HL-60 (cell line): ENCODE data around the gene ANP32B.
"Not testable (repeated sequence)": the region's sequence is repeated elsewhere in the genome, so short reads cannot be mapped to it uniquely, and the experiment has no call there.

ENCODE experiments used
- DNase-seq, 2 experiments: peaks; one replicate each; pipeline ENCODE4 v3.0.0-alpha.2; 2010 to 2020; ENCODE audit warnings: low read depth in 1 of 2, low spot score in 1 of 2
- H3K27ac ChIP-seq: fragments of 250-450 bp; sonication (Bioruptor Pico); replicated peaks from 2 replicates; pipeline ENCODE4 v1.5.1; 2020; ENCODE audit warnings: mild to moderate bottlenecking, moderate library complexity
- H3K27me3 ChIP-seq: fragments of 250-450 bp; sonication (Bioruptor Pico); 2 replicates; pipeline ENCODE4 v1.5.1; 2021; ENCODE audit warnings: mild to moderate bottlenecking, moderate library complexity; ENCODE audit not compliant: insufficient read depth, poor library complexity, severe bottlenecking
- H3K4me3 ChIP-seq: replicated peaks from 2 replicates; pipeline ENCODE4 v1.5.1; 2011; ENCODE audit warnings: mild to moderate bottlenecking, control low read depth, low read length; ENCODE audit not compliant: insufficient read depth
- GABPA ChIP-seq: IDR thresholded peaks from 2 replicates; pipeline ENCODE4 v1.6.1; 2012; ENCODE audit warnings: low read depth
- POLR2AphosphoS5 ChIP-seq: IDR thresholded peaks from 2 replicates; pipeline ENCODE4 v1.6.1; 2012; ENCODE audit warnings: low read depth
- REST ChIP-seq: IDR thresholded peaks from 2 replicates; pipeline ENCODE4 v1.6.1; 2012; ENCODE audit warnings: low read depth; ENCODE audit not compliant: insufficient replicate concordance
- SPI1 ChIP-seq: IDR thresholded peaks from 2 replicates; pipeline ENCODE4 v1.6.1; 2012; ENCODE audit warnings: low read depth, mild to moderate bottlenecking, borderline replicate concordance
- TF ChIP-seq, protein P1 (sequence below): IDR thresholded peaks from one replicate; pipeline ENCODE4 v1.5.1; 2011; ENCODE audit warnings: low read length, control low read depth, inconsistent platforms; ENCODE audit not compliant: insufficient read depth

The ANP32B gene

GRCh38 chr9:97954550-97954989 is 28.6 kb upstream of the ANP32B start:
- TF ChIP-seq POLR2AphosphoS5 (no peak), SPI1 (no peak)
- DNase-seq = peak; percentile 6 to 59
- H3K4me3 ChIP-seq = no peak overlapping the region
- no peak overlapping the region for H3K27ac ChIP-seq
- H3K27me3 ChIP-seq = no peaks in the 10 kb centered on the region

GRCh38 chr9:97956331-97956730 is 26.8 kb upstream of the ANP32B start:
- no peak for TF ChIP-seq SPI1
- TF ChIP-seq, protein P1, sequence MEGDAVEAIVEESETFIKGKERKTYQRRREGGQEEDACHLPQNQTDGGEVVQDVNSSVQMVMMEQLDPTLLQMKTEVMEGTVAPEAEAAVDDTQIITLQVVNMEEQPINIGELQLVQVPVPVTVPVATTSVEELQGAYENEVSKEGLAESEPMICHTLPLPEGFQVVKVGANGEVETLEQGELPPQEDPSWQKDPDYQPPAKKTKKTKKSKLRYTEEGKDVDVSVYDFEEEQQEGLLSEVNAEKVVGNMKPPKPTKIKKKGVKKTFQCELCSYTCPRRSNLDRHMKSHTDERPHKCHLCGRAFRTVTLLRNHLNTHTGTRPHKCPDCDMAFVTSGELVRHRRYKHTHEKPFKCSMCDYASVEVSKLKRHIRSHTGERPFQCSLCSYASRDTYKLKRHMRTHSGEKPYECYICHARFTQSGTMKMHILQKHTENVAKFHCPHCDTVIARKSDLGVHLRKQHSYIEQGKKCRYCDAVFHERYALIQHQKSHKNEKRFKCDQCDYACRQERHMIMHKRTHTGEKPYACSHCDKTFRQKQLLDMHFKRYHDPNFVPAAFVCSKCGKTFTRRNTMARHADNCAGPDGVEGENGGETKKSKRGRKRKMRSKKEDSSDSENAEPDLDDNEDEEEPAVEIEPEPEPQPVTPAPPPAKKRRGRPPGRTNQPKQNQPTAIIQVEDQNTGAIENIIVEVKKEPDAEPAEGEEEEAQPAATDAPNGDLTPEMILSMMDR = no peak
- Histone ChIP-seq H3K27ac (no peak overlapping the region), H3K27me3 (no peaks in the 10 kb centered on the region), H3K4me3 (no peak overlapping the region)
- no peak for DNase-seq

GRCh38 chr9:97958812-97959511 is 24.2 kb upstream of the ANP32B start:
- Histone ChIP-seq H3K27me3 (no peaks in the 10 kb centered on the region), H3K4me3 (no peak overlapping the region), H3K27ac (no peak overlapping the region)
- TF ChIP-seq, protein P1 = no peak
- TF ChIP-seq REST = no peak
- no peak for TF ChIP-seq SPI1
- no peak for TF ChIP-seq GABPA
- no peak for TF ChIP-seq POLR2AphosphoS5
- no peak for DNase-seq

DNA sequence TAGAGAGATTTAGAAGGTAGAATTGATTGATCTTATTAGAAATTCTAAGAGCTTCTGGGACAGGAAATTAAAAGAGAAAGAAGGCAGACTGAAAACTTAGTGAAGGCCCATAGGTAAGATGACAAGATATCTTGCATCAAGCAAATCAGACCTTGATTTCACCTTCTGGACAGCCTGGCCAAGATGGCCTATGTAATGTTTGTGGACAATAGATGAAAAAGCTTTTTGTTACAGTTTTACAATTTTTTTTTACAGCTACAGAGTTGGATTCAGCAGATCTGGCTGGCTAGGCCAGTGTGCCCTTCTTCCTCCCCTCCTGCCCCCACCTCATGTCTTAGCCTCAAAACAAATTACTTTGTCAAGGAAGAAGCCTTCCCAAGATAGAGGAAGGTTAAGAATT is 23.6 kb upstream of the ANP32B start:
- Histone ChIP-seq H3K27ac (no peak overlapping the region), H3K4me3 (no peak overlapping the region), H3K27me3 (no peaks in the 10 kb centered on the region)
- no peak for DNase-seq
- TF ChIP-seq, protein P1 = no peak

DNA sequence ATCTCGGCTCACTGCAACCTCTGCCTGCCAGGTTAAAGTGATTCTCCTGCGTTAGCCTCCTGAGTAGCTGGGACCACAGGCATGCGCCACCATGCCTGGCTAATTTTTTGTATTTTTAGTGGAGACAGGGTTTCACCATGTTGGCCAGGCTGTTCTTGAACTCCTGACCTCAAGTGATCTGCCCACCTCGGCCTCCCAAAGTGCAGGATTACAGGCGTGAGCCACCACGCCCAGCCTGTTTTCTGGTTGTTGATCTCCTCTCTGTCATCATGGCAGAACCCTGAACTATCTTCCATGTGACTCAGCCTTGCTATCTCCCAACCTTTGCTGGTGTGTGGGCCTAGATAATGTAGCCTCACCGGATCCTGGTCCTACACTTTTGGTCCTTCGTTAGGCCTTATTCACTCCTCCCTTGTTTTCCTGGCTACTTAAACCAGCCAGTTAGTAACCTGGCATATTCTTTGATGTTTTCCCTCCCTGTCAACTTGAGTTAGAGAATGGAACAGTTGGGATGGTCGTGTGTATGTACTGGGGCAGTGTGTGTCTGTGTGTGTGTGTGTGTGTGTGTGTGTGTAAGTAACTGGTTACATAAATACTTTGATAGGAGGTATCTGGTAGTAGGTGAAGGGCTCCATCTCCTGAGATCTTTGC is 22.3 kb upstream of the ANP32B start:
- DNase-seq, H3K27me3 ChIP-seq, H3K27ac ChIP-seq, H3K4me3 ChIP-seq: not testable (repeated sequence)
